Gastroesophageal sphincter (tissue), 4 donors: ENCODE results near the gene TBC1D24. TPM values are rescaled to one million over a fixed set of nuclear protein-coding genes. Genes with fewer than 3 reads are reported as not detected.
"Not testable (repeated sequence)": the region's sequence is repeated elsewhere in the genome, so short reads cannot be mapped to it uniquely, and the experiment has no call there.

ENCODE experiments used
- ATAC-seq: fragments of 150-250 bp; one replicate; pipeline ENCODE4 v1.9.1; 2016; ENCODE audit warnings: mild to moderate bottlenecking, moderate library complexity
- H3K27ac ChIP-seq, 4 donors: fragments of 200-600 bp; sonication (generic) in 3 of 4; 1 replicate in 3 of 4; 2 replicates in 1 of 4; pipeline ENCODE4 v1.5.1; 2016 to 2019
- H3K27me3 ChIP-seq: fragments of 200-600 bp; sonication (generic); one replicate; pipeline ENCODE4 v1.5.1; 2019
- H3K36me3 ChIP-seq, 2 donors: fragments of 200-600 bp; sonication (generic); one replicate each; pipeline ENCODE4 v1.5.1; 2019; ENCODE audit warnings: control low read depth in 1 of 2
- H3K4me1 ChIP-seq, 3 donors: fragments of 200-600 bp; sonication (generic); 1 replicate in 2 of 3; 2 replicates in 1 of 3; pipeline ENCODE4 v1.5.1; 2016 to 2019; ENCODE audit warnings: control low read depth in 2 of 3
- H3K4me3 ChIP-seq, 2 donors: fragments of 200-600 bp; sonication (generic); one replicate each; pipeline ENCODE4 v1.5.1; 2019; ENCODE audit warnings: mild to moderate bottlenecking in 1 of 2, moderate library complexity in 1 of 2
- H3K9me3 ChIP-seq, 3 donors: fragments of 200-600 bp; sonication (generic); one replicate each; pipeline ENCODE4 v1.5.1; 2017 to 2019; ENCODE audit warnings: control low read depth in 2 of 3
- WGBS, 2 donors: methylation state at CpG; one replicate each; pipeline ENCODE4 v1.1.5; 2018; ENCODE audit warnings: low coverage in 1 of 2; 5-methylcytosine and 5-hydroxymethylcytosine counted together
- small RNA-seq, 4 donors: library from RNA; depleted of rRNA; stranded (forward); fragments of <200 nt; gene quantifications; one replicate each; pipeline ENCODE3, GENCODE V24; 2016
- total RNA-seq, 4 donors: library from RNA; depleted of rRNA; stranded (reverse); fragments of >200 nt; gene quantifications; one replicate each; pipeline ENCODE4 v1.1.0, GENCODE V29; 2016

Gene TBC1D24
- total RNA-seq, 4 donors from 2014 or later: 6.2 to 18.4 (median 14.2) TPM

- WGBS, 2 donors: 70% methylated on average over 11 of the region's 17 CpGs; no CpG with 5 or more reads in 1 of the 2 donors
Measured at GRCh38 chr16:2551420-2551889, 76.5 kb downstream of the TBC1D24 start.

DNA sequence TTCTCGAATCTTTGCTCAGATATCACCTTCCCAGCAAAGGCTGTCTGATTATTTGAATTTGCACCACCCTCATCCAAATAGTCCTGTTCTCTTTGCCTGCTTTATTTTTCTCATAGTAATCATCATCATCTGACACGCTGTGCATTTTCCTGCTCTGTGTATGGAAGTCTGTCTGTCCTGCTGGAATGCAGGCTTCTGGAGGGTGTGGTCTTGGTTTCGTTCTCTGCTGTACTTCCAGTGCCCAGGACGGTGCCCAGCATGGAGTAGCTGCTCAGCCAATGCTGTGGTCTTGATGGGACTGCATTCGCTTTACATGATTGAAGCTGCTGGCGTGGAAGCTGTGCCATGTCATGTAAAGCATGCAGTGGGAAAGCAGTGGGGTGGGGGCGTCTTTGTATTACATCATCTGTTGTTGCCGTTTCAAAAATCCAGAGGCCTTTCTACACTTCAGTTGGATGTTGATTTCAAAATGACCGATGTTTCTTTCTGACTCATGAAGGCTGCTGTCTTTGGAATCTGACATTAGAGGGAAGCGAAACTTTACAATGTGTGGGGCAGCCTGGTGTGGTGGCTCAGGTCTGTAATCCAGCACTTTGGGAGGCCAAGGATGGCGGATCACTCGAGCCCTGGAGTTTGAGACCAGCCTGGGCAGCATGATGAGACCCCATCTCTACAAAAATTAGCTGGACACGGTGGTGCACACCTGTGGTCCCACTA lies 79.9 kb downstream of the TBC1D24 start:
- ATAC-seq: peak; percentile 33
- not testable (repeated sequence) for H3K27ac ChIP-seq, H3K4me1 ChIP-seq, H3K9me3 ChIP-seq, H3K27me3 ChIP-seq, H3K4me3 ChIP-seq, H3K36me3 ChIP-seq
- WGBS, 2 donors: no CpG with 5 or more reads among the region's 13 CpGs

More at GRCh38 chr16:2551420-2551889, 76.5 kb downstream of the TBC1D24 start:
- not testable (repeated sequence) for H3K27me3 ChIP-seq, H3K4me3 ChIP-seq, H3K36me3 ChIP-seq, H3K4me1 ChIP-seq, ATAC-seq, H3K27ac ChIP-seq, H3K9me3 ChIP-seq

Small RNA genes lying within 50 kb of the gene (small RNA-seq; reads per million reads assigned to genes)
- gene AC093525.1: 0 reads per million in 4 donors
- 0 to 0.18 (median 0) reads per million in 4 donors for gene MIR3178
- gene MIR6768: 0 reads per million in 4 donors

Other genes starting within 250 kb of the TBC1D24 start
- gene DNASE1L2, start 238.7 kb upstream of the TBC1D24 start, total RNA-seq: 1 to 10 TPM in 2 of 4 donors, under 1 TPM in 1, not detected in 1; 0.27 to 1.7 (median 1.1) TPM
- 10 to 100 TPM; 41.9 to 85.1 (median 73.8) TPM for gene ECI1, start 223.5 kb upstream of the TBC1D24 start, total RNA-seq
- gene RNPS1, start 207.0 kb upstream of the TBC1D24 start, total RNA-seq: 100 to 1,000 TPM; 117 to 171 (median 128) TPM
- 10 to 100 TPM in 3 of 4 donors, 1 to 10 TPM in 1; 7.5 to 27.5 (median 12.3) TPM for gene ABCA3, start 134.4 kb upstream of the TBC1D24 start, total RNA-seq
- 1 to 10 TPM in 2 of 4 donors, under 1 TPM in 2; 0.27 to 2.1 (median 0.82) TPM for gene CCNF, start 45.7 kb upstream of the TBC1D24 start, total RNA-seq
- gene TEDC2, start 15.0 kb upstream of the TBC1D24 start, total RNA-seq: 1 to 10 TPM in 2 of 4 donors, not detected in 2; 1.0 to 2.5 TPM
- gene NTN3, start 3.8 kb upstream of the TBC1D24 start, total RNA-seq: not detected
- gene ATP6V0C, start 38.8 kb downstream of the TBC1D24 start, total RNA-seq: 10 to 100 TPM; 37.5 to 62.2 (median 50.9) TPM
- gene AMDHD2, start 45.2 kb downstream of the TBC1D24 start, total RNA-seq: 10 to 100 TPM; 14.0 to 29.1 (median 23.4) TPM
- gene CEMP1, start 56.3 kb downstream of the TBC1D24 start, total RNA-seq: under 1 TPM in 1 of 4 donors, not detected in 3; 0.40 TPM
- gene PDPK1, start 62.9 kb downstream of the TBC1D24 start, total RNA-seq: 10 to 100 TPM; 30.8 to 43.1 (median 36.5) TPM
- gene KCTD5, start 207.4 kb downstream of the TBC1D24 start, total RNA-seq: 10 to 100 TPM; 15.1 to 31.1 (median 19.5) TPM
- 10 to 100 TPM in 1 of 4 donors, 1 to 10 TPM in 2, under 1 TPM in 1; 0.67 to 10.3 (median 2.4) TPM for gene PRSS27, start 245.1 kb downstream of the TBC1D24 start, total RNA-seq